Hematopoietic multipotent progenitor cell treated with erythropoietin and hydrocortisone succinate and interleukin-3 and kit ligand, for 4 days (in vitro differentiated cells): ENCODE data around the gene LPCAT1.

ENCODE experiments used
- DNase-seq: peaks from one replicate; pipeline ENCODE4 v3.0.0-alpha.2; 2015

The LPCAT1 gene

GRCh38 chr5:1493413-1493812, 30.3 kb downstream of the LPCAT1 start:
- no peak for DNase-seq

GRCh38 chr5:1492757-1493156, 31.0 kb downstream of the LPCAT1 start:
- no peak for DNase-seq

- DNase-seq = peak; percentile 22
These were observed 33.4 kb downstream of the LPCAT1 start for GRCh38 chr5:1490376-1490775.

- DNase-seq = no peak
These were observed 34.0 kb downstream of the LPCAT1 start for GRCh38 chr5:1489754-1490153.

- no peak for DNase-seq
These were observed 34.7 kb downstream of the LPCAT1 start for GRCh38 chr5:1488882-1489680.

GRCh38 chr5:1487079-1487764, 36.5 kb downstream of the LPCAT1 start:
- DNase-seq = no peak

GRCh38 chr5:1486271-1486670, 37.5 kb downstream of the LPCAT1 start:
- DNase-seq = no peak

- DNase-seq = no peak
These were observed 38.1 kb downstream of the LPCAT1 start for GRCh38 chr5:1485579-1486118.

- DNase-seq = no peak
These were observed 38.8 kb downstream of the LPCAT1 start for GRCh38 chr5:1484730-1485578.

GRCh38 chr5:1483856-1484729, 39.7 kb downstream of the LPCAT1 start:
- DNase-seq = no peak

- no peak for DNase-seq
These were observed 40.7 kb downstream of the LPCAT1 start for GRCh38 chr5:1483064-1483463.

- no peak for DNase-seq
These were observed 41.8 kb downstream of the LPCAT1 start for GRCh38 chr5:1481959-1482331.

- peak; percentile 10 for DNase-seq
These were observed 42.3 kb downstream of the LPCAT1 start for GRCh38 chr5:1481266-1481958.

- DNase-seq = no peak
These were observed 43.0 kb downstream of the LPCAT1 start for GRCh38 chr5:1480806-1481205.

- DNase-seq = no peak
These were observed 43.5 kb downstream of the LPCAT1 start for GRCh38 chr5:1480217-1480616.

- peak; percentile 64 for DNase-seq
These were observed 44.1 kb downstream of the LPCAT1 start for GRCh38 chr5:1479581-1480188.

GRCh38 chr5:1479066-1479465, 44.7 kb downstream of the LPCAT1 start:
- DNase-seq = no peak

GRCh38 chr5:1478271-1479035, 45.3 kb downstream of the LPCAT1 start:
- DNase-seq = no peak

- DNase-seq = peak; percentile 52
These were observed 46.4 kb downstream of the LPCAT1 start for GRCh38 chr5:1477341-1477740.

GRCh38 chr5:1476967-1477310, 46.8 kb downstream of the LPCAT1 start:
- no peak for DNase-seq
